ENCODE measurements around the gene PIP4K2A.

- TF ChIP-seq, protein P1, sequence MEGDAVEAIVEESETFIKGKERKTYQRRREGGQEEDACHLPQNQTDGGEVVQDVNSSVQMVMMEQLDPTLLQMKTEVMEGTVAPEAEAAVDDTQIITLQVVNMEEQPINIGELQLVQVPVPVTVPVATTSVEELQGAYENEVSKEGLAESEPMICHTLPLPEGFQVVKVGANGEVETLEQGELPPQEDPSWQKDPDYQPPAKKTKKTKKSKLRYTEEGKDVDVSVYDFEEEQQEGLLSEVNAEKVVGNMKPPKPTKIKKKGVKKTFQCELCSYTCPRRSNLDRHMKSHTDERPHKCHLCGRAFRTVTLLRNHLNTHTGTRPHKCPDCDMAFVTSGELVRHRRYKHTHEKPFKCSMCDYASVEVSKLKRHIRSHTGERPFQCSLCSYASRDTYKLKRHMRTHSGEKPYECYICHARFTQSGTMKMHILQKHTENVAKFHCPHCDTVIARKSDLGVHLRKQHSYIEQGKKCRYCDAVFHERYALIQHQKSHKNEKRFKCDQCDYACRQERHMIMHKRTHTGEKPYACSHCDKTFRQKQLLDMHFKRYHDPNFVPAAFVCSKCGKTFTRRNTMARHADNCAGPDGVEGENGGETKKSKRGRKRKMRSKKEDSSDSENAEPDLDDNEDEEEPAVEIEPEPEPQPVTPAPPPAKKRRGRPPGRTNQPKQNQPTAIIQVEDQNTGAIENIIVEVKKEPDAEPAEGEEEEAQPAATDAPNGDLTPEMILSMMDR (conservative IDR thresholded peaks at IDR 0.05; ENCODE audit: low read depth, low read length), result no peak
- no peak for TF ChIP-seq EZH2 (IDR thresholded peaks at IDR 0.05; ENCODE audit: low read length, unreplicated experiment)
- no peak for TF ChIP-seq EZH2phosphoT487 (IDR thresholded peaks at IDR 0.05; ENCODE audit: borderline replicate concordance, low read length)
Observed at GRCh38 chr10:22541900-22542299, 172.5 kb downstream of the PIP4K2A start.

Data from PC-3 (cell line).